HepG2 (cell line): Measurements from ENCODE around the gene PIEZO1. TPM values are rescaled to one million over a fixed set of nuclear protein-coding genes. Genes with fewer than 3 reads are reported as not detected.

Experiments used
- KAT8 ChIP-seq: IDR thresholded peaks from 2 replicates; pipeline ENCODE4 v1.6.1; 2016; ENCODE audit warnings: missing genetic modification reagents, missing compliant biosample characterization
- KMT2B ChIP-seq: IDR thresholded peaks from 2 replicates; pipeline ENCODE4 v1.6.1; 2016; ENCODE audit warnings: missing genetic modification reagents, missing compliant biosample characterization
- MAFF ChIP-seq: IDR thresholded peaks from 2 replicates; pipeline ENCODE4 v1.6.1; 2011; ENCODE audit warnings: low read depth, low read length, improper control_type of control experiment
- MATR3 ChIP-seq: sonication (generic); formaldehyde crosslinking; IDR thresholded peaks from 2 replicates; pipeline ENCODE4 v1.4.0; 2020; ENCODE audit warnings: missing genetic modification reagents
- SALL1 ChIP-seq: sonication (generic); formaldehyde crosslinking; IDR thresholded peaks from 2 replicates; pipeline ENCODE4 v1.8.0; 2022; ENCODE audit warnings: mild to moderate bottlenecking, missing genetic modification reagents
- SNAI1 ChIP-seq: sonication (generic); formaldehyde crosslinking; IDR thresholded peaks from 2 replicates; pipeline ENCODE4 v1.5.0; 2020; ENCODE audit warnings: mild to moderate bottlenecking, missing genetic modification reagents, borderline replicate concordance
- STAG1 ChIP-seq: sonication (generic); formaldehyde crosslinking; IDR thresholded peaks from 2 replicates; pipeline ENCODE4 v1.4.0; 2020; ENCODE audit warnings: missing genetic modification reagents
- TARDBP ChIP-seq: sonication (generic); formaldehyde crosslinking; IDR thresholded peaks from 2 replicates; pipeline ENCODE4 v1.8.0; 2022; ENCODE audit warnings: mild to moderate bottlenecking, missing genetic modification reagents
- U2AF2 ChIP-seq: fragments of 200-400 bp; formaldehyde crosslinking; IDR thresholded peaks from 2 replicates; pipeline ENCODE4 v1.6.1; 2017; ENCODE audit warnings: low read depth, mild to moderate bottlenecking, low read length
- ZBTB20 ChIP-seq: sonication (generic); formaldehyde crosslinking; IDR thresholded peaks from 2 replicates; pipeline ENCODE4 v1.8.1; 2023; ENCODE audit warnings: missing genetic modification reagents, low read depth, mild to moderate bottlenecking, borderline replicate concordance
- ZFAT ChIP-seq: sonication (generic); formaldehyde crosslinking; conservative IDR thresholded peaks from 2 replicates; pipeline ENCODE4 v1.8.1; 2023; ENCODE audit warnings: missing genetic modification reagents, inconsistent platforms
- ZNF138 ChIP-seq: sonication (generic); formaldehyde crosslinking; IDR thresholded peaks from 2 replicates; pipeline ENCODE4 v1.5.0; 2020; ENCODE audit warnings: mild to moderate bottlenecking, low read depth, missing genetic modification reagents
- ZNF496 ChIP-seq: sonication (generic); formaldehyde crosslinking; IDR thresholded peaks from 2 replicates; pipeline ENCODE4 v1.8.1; 2023; ENCODE audit warnings: mild to moderate bottlenecking, moderate library complexity, missing genetic modification reagents; ENCODE audit not compliant: insufficient replicate concordance
- ZNF670 ChIP-seq: sonication (generic); formaldehyde crosslinking; IDR thresholded peaks from 2 replicates; pipeline ENCODE4 v1.8.0; 2022; ENCODE audit warnings: mild to moderate bottlenecking, missing genetic modification reagents, borderline replicate concordance
- ZNF772 ChIP-seq: sonication (generic); formaldehyde crosslinking; IDR thresholded peaks from 2 replicates; pipeline ENCODE4 v1.5.0; 2020; ENCODE audit warnings: mild to moderate bottlenecking, missing genetic modification reagents
- polyA plus RNA-seq, 8 experiments: library from polyadenylated mRNA; depleted of rRNA in 3 of 8; stranded (reverse) in 7 of 8; unstranded in 1 of 8; fragments of >200 nt; fragmentation: Illumina TruSeq in 4 of 8; extraction: Trizol in 4 of 8; gene quantifications; 2 replicates each; pipeline versions ENCODE4 v1.2.1 to v1.2.3, GENCODE V29; 2011 to 2016; ENCODE audit warnings: low read depth in 4 of 8, missing spikeins in 1 of 8, mixed read lengths in 1 of 8; ENCODE audit not compliant: insufficient read depth in 1 of 8
- total RNA-seq, 5 experiments: library from RNA; depleted of rRNA; stranded (reverse); fragments of >200 nt; fragmentation: Illumina TruSeq; extraction: Trizol; gene quantifications; 2 replicates each; pipeline ENCODE4 v1.2.3, GENCODE V29; 2016; ENCODE audit warnings: low read depth in 1 of 5
- TF ChIP-seq, protein P1 (sequence below): IDR thresholded peaks from 2 replicates; pipeline ENCODE4 v1.6.1; 2016
- TF ChIP-seq, protein P2 (sequence below): sonication (generic); formaldehyde crosslinking; IDR thresholded peaks from 2 replicates; pipeline ENCODE4 v1.5.1; 2020; ENCODE audit warnings: mild to moderate bottlenecking, moderate library complexity, missing genetic modification reagents
- TF ChIP-seq, protein P3 (sequence below): sonication (generic); formaldehyde crosslinking; IDR thresholded peaks from 2 replicates; pipeline ENCODE4 v1.4.0; 2020; ENCODE audit warnings: missing genetic modification reagents
- TF ChIP-seq, protein P4 (sequence below), 2 experiments: sonication (generic) in 1 of 2; formaldehyde crosslinking in 1 of 2; IDR thresholded peaks; 2 replicates each; pipeline versions ENCODE4 v1.5.1 to v1.6.1; 2011 to 2020; ENCODE audit warnings: borderline replicate concordance in 1 of 2, low read depth in 1 of 2, low read length in 1 of 2, mild to moderate bottlenecking in 1 of 2, missing genetic modification reagents in 1 of 2, moderate library complexity in 1 of 2
- TF ChIP-seq, protein P5 (sequence below): sonication (generic); formaldehyde crosslinking; IDR thresholded peaks from 2 replicates; pipeline ENCODE4 v1.4.0; 2020; ENCODE audit warnings: missing genetic modification reagents, borderline replicate concordance

PIEZO1 gene
- total and polyA plus RNA-seq, 2 of the 13 experiments (the other 11 are each of a cell fraction or from before 2014, with no cell fraction given): 67.9 to 85.0 TPM

DNA sequence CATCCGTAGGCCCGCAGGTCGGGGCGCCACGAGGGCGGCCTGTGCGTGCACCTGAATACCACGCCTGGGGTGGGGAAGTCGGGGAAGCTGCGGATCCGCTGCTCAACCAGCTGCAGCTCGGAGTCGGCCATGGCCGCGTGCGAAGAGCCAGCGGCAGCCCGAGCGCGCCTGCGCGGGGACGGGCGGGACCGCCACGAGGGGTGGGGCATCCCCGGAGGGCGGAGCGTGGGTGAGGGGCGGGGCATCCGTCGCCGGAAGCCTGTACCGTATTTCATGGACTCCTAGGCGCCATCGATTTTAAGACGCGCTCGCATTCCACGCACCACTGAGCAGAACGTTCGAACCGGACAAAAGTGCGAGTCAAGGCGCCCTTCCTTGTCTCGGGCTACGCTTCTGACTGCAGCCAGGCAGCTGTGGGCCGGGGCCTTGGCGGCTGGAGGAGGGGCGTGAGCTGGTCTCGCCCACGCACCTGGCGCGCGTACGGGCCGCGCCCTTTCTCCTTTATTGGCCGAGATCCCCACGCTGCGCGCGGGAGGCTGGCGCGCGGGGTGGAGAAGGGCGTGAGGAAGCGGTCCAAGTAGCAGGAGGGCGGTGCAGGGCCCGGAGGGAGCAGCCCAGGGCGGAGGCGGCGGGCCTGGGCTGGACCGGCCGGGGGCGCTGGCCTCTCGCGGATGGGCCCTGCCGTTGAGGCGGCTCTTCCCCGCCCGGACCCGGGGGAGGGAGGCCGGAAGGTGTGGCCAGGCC lies 26.9 kb upstream of the PIEZO1 start, which contains the start of gene APRT (continued):
- peak; percentile 87; the same call in 1 of the 2 replicates for TF ChIP-seq KAT8 (CRISPR knock-in tag)
- TF ChIP-seq U2AF2: no peak
- TF ChIP-seq, protein P1, sequence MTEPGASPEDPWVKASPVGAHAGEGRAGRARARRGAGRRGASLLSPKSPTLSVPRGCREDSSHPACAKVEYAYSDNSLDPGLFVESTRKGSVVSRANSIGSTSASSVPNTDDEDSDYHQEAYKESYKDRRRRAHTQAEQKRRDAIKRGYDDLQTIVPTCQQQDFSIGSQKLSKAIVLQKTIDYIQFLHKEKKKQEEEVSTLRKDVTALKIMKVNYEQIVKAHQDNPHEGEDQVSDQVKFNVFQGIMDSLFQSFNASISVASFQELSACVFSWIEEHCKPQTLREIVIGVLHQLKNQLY: no peak
- TF ChIP-seq ZNF670 (CRISPR knock-in tag): peak; percentile 90; the same call in 1 of the 2 replicates
- TF ChIP-seq, protein P2, sequence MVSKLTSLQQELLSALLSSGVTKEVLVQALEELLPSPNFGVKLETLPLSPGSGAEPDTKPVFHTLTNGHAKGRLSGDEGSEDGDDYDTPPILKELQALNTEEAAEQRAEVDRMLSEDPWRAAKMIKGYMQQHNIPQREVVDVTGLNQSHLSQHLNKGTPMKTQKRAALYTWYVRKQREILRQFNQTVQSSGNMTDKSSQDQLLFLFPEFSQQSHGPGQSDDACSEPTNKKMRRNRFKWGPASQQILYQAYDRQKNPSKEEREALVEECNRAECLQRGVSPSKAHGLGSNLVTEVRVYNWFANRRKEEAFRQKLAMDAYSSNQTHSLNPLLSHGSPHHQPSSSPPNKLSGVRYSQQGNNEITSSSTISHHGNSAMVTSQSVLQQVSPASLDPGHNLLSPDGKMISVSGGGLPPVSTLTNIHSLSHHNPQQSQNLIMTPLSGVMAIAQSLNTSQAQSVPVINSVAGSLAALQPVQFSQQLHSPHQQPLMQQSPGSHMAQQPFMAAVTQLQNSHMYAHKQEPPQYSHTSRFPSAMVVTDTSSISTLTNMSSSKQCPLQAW (CRISPR knock-in tag): peak; percentile 53; the same call in 1 of the 2 replicates
- TF ChIP-seq, protein P3, sequence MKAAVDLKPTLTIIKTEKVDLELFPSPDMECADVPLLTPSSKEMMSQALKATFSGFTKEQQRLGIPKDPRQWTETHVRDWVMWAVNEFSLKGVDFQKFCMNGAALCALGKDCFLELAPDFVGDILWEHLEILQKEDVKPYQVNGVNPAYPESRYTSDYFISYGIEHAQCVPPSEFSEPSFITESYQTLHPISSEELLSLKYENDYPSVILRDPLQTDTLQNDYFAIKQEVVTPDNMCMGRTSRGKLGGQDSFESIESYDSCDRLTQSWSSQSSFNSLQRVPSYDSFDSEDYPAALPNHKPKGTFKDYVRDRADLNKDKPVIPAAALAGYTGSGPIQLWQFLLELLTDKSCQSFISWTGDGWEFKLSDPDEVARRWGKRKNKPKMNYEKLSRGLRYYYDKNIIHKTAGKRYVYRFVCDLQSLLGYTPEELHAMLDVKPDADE: peak; percentile 18; the same call in 1 of the 2 replicates
- no peak for TF ChIP-seq MAFF
- peak; percentile 67 for TF ChIP-seq STAG1 (CRISPR knock-in tag)
- TF ChIP-seq, protein P4, sequence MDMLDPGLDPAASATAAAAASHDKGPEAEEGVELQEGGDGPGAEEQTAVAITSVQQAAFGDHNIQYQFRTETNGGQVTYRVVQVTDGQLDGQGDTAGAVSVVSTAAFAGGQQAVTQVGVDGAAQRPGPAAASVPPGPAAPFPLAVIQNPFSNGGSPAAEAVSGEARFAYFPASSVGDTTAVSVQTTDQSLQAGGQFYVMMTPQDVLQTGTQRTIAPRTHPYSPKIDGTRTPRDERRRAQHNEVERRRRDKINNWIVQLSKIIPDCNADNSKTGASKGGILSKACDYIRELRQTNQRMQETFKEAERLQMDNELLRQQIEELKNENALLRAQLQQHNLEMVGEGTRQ (IDR thresholded peaks at IDR 0.05; ENCODE audit: low read depth, low read length): no peak
- TF ChIP-seq, protein P4 (CRISPR knock-in tag; IDR thresholded peaks at IDR 0.05; ENCODE audit: borderline replicate concordance): no peak; the same call in 1 of the 2 replicates
- TF ChIP-seq ZNF772: peak; percentile 28; the same call in 1 of the 2 replicates
- TF ChIP-seq TARDBP (CRISPR knock-in tag): peak; percentile 75
- peak; percentile 35; the same call in 1 of the 2 replicates for TF ChIP-seq SNAI1 (CRISPR knock-in tag)
- no peak; the same call in 1 of the 2 replicates for TF ChIP-seq KMT2B (CRISPR knock-in tag)
- TF ChIP-seq ZNF496 (CRISPR knock-in tag): no peak
- TF ChIP-seq, protein P5, sequence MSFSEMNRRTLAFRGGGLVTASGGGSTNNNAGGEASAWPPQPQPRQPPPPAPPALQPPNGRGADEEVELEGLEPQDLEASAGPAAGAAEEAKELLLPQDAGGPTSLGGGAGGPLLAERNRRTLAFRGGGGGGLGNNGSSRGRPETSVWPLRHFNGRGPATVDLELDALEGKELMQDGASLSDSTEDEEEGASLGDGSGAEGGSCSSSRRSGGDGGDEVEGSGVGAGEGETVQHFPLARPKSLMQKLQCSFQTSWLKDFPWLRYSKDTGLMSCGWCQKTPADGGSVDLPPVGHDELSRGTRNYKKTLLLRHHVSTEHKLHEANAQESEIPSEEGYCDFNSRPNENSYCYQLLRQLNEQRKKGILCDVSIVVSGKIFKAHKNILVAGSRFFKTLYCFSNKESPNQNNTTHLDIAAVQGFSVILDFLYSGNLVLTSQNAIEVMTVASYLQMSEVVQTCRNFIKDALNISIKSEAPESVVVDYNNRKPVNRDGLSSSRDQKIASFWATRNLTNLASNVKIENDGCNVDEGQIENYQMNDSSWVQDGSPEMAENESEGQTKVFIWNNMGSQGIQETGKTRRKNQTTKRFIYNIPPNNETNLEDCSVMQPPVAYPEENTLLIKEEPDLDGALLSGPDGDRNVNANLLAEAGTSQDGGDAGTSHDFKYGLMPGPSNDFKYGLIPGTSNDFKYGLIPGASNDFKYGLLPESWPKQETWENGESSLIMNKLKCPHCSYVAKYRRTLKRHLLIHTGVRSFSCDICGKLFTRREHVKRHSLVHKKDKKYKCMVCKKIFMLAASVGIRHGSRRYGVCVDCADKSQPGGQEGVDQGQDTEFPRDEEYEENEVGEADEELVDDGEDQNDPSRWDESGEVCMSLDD: 0 out of 2 replicates have a peak, but pooled peaks have one; percentile 12
- peak; percentile 10; the same call in 1 of the 2 replicates for TF ChIP-seq ZBTB20 (CRISPR knock-in tag)
- TF ChIP-seq SALL1 (CRISPR knock-in tag): peak; percentile 73
- no peak for TF ChIP-seq MATR3
- no peak for TF ChIP-seq ZFAT (CRISPR knock-in tag)
- TF ChIP-seq ZNF138: peak; percentile 53; the same call in 1 of the 2 replicates
